Tibial nerve (tissue), 4 donors: ENCODE results near the gene ARRDC1.

Source experiments
- EP300 ChIP-seq, 2 donors: sonication (generic); formaldehyde crosslinking; IDR thresholded peaks; one replicate each; pipeline ENCODE4 v1.6.1; 2017; ENCODE audit warnings: antibody characterized with exemption in 2 of 2, mild to moderate bottlenecking in 1 of 2
- TF ChIP-seq, protein P1 (sequence below), 5 experiments: fragments of 200-600 bp in 3 of 5; fragments of 450-650 bp in 2 of 5; sonication (generic) in 3 of 5; IDR thresholded peaks; one replicate each; pipeline ENCODE4 v1.5.1; 2016 to 2019; ENCODE audit warnings: antibody characterized with exemption in 5 of 5, mild to moderate bottlenecking in 3 of 5, moderate library complexity in 2 of 5

DNA sequence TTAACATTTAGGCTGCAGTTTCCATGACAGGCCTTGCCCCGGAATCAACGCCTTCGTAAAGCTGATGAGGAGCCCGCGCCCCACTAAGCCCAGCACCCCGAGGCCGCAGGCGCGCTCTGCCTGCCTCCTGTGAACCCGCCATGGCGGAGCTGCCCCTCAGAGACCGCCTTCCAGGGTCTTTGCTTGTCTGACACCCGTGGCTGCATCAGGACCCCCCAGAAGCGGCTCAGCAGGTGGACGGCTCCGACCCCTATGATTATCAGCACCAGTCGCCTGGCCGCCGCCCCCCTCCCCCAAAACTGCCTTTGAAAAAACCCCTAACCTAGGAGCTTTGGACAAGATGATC is 26.3 kb upstream of the ARRDC1 start:
- TF ChIP-seq EP300 (IDR thresholded peaks at IDR 0.05), result no peak
- TF ChIP-seq, protein P1, sequence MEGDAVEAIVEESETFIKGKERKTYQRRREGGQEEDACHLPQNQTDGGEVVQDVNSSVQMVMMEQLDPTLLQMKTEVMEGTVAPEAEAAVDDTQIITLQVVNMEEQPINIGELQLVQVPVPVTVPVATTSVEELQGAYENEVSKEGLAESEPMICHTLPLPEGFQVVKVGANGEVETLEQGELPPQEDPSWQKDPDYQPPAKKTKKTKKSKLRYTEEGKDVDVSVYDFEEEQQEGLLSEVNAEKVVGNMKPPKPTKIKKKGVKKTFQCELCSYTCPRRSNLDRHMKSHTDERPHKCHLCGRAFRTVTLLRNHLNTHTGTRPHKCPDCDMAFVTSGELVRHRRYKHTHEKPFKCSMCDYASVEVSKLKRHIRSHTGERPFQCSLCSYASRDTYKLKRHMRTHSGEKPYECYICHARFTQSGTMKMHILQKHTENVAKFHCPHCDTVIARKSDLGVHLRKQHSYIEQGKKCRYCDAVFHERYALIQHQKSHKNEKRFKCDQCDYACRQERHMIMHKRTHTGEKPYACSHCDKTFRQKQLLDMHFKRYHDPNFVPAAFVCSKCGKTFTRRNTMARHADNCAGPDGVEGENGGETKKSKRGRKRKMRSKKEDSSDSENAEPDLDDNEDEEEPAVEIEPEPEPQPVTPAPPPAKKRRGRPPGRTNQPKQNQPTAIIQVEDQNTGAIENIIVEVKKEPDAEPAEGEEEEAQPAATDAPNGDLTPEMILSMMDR (IDR thresholded peaks at IDR 0.05), result no peak
